AG09319 (cell line): ENCODE measurements around the gene DAAM2.

Experiments
- DNase-seq: peaks from one replicate; pipeline ENCODE4 v3.0.0-alpha.2; 2010; ENCODE audit warnings: low read depth; ENCODE audit errors: extremely low read depth
- TF ChIP-seq, protein P1 (sequence below): IDR thresholded peaks from 2 replicates; pipeline ENCODE4 v1.5.1; 2011; ENCODE audit warnings: low read depth, mild to moderate bottlenecking, inconsistent platforms, low read length, moderate library complexity

Gene DAAM2

DNA sequence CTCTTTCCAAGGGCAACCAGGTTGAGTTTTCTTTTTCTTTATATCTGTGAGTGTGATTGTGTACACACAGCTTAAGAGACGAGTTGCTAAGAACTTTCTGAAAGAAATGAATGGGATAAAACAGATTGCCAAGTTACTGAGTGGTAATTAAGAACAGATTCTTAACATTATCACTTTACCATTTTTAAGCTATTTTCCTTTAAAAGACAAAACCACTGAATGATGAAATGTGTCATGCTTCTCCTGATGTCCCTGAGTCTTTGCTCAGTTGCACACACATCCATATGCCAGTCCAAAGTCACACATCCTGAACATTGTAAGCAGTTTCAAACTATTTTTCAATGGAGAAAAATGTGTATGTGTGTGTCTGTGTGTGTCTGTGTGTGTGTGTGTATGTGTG, 5.5 kb upstream of the DAAM2 start:
- no peak for DNase-seq
- TF ChIP-seq, protein P1, sequence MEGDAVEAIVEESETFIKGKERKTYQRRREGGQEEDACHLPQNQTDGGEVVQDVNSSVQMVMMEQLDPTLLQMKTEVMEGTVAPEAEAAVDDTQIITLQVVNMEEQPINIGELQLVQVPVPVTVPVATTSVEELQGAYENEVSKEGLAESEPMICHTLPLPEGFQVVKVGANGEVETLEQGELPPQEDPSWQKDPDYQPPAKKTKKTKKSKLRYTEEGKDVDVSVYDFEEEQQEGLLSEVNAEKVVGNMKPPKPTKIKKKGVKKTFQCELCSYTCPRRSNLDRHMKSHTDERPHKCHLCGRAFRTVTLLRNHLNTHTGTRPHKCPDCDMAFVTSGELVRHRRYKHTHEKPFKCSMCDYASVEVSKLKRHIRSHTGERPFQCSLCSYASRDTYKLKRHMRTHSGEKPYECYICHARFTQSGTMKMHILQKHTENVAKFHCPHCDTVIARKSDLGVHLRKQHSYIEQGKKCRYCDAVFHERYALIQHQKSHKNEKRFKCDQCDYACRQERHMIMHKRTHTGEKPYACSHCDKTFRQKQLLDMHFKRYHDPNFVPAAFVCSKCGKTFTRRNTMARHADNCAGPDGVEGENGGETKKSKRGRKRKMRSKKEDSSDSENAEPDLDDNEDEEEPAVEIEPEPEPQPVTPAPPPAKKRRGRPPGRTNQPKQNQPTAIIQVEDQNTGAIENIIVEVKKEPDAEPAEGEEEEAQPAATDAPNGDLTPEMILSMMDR: no peak

DNA sequence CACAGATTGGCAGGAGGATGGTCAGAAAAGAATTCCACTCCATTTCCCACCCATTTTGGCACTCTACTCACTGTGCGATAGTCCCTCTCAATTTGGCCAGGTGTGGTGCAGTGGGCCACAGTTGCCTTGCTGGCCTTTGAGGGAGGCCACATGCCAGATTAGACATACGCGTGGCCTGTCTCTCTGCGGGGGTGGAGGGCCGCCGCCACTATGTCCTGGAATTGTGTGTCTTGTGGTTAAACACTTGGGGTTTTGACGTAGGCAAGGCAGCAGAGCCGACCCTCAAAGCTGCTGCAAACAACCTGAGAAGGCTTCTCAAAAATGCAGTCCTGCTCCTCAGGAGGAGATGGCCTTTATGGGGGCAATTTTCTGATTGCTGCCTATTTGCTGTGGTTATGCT, 4.9 kb upstream of the DAAM2 start:
- no peak for DNase-seq
- TF ChIP-seq, protein P1: no peak

DNA sequence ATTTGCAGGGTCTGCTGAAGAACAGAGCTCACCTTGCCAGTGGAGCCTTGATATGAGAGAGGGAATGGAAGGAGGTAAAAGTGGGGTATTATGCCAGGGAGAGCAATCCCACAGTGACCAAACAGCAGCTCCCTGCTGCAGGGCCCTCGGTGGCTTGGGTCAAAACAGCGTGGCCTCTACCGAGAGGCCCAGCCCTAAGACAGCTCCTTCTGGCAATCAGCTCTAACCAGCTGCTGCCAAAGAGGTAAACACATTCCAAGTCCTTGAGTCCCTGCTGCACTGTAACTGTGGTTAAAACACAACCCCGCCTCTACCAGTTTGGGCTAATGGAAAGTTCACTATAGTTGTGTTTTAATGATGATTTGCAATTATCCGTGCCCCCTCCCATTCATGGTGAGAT, 1.4 kb upstream of the DAAM2 start:
- DNase-seq: no peak
- TF ChIP-seq, protein P1: no peak

DNA sequence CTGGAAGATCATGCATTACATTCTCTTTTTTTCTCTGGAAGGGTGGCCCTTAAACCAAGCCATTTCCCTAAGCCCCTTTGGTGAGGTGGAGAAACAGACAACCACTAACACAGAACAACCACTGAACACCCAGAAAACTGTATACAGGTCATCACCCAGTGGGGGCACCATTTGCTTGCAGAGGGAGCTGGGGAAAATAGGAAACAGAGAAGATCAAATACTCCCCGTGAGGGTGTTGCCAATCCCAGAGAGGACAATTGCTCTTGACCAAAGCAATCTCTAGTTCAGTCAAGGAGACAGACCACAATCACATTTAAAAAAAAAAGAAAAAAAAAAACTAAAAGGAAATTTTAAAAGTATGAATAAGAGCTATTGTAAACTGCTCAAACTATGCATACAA, 865 bp upstream of the DAAM2 start:
- TF ChIP-seq, protein P1: peak; percentile 25
- no peak for DNase-seq

DNA sequence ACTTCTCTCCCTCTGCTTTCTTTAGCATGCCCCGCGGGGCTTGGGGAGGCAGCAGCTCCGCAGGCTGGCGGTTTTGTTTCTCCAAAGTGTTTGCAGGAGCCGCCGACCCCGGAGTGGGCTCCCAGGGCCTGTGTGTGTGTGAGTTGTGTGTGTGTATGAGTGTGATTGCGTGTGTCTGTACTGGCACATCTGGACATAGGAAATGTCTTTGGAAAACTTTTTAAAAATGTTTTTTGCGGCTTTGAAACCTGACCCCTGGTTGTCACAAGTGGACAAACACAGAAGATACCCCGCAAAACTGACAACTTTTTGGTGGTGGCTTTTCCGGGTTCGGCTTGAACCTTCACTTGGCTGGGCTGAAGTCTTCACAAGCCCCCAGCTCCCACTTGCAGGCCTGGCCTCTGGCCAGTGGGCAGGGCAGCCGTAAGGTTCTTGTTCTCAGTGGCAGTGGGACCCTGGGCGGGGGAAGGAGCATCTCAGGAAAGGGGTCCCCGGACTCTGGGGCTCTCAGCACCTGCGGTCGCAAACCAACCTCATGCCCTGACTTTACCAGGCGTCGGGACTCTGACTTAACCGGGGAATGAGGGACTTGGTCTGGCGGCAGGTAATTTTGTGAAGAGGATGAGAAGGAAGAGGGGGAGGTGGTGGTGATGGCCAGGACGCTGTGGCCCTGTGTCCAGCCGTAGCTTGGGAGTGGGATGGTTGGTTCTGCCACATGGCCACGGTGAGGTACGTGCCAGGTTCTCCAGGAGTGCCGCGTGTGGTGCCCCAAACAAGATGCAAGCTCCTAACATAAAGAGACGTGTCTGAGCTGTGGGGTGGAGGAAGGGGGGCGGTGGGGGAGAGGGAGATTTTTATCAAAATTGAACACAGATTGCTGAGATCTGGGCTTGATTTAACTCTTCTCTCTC, 619 bp downstream of the DAAM2 start:
- no peak for DNase-seq
- TF ChIP-seq, protein P1: no peak; the same call in 1 of the 2 replicates

DNA sequence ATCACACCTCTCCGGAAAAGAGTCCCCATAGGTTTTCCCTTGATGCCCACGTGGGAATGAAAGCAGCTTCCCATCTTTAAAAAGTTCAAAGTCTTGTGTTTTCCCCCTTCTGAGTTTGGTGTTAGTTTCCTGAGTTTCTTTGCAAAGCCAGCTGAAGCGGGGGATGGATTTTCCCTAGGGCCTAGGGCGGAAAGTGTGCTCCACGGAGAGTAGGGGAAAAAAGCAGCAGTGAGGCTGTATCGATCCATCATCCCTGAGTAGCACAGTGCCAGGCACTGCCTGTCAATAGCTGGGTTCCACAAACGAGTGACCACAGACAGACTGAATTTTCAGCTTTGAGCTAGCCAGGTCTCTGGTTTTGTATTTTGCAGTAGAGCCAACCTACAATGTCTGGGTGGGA, 1.3 kb downstream of the DAAM2 start:
- TF ChIP-seq, protein P1: no peak
- DNase-seq: no peak

DNA sequence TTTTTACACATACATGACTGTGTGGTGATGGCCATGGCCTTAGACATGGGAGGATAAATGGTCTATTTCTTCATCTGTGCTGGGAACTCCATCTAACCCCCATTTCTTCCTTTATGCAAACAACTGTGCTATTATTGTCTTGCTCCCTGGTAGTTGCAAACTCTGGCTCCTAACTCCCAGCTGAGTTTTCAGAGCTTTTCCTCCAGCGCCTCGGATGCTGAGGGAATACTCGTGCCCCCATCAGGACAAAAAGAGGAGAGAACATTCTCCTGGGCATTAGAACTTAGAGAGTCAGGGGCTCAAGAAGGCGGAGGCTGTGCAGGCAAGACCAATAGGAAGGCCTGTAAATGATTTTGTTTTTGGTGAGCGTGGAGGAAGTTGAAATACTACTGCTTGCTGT, 2.1 kb downstream of the DAAM2 start:
- TF ChIP-seq, protein P1: peak; percentile 9

More for the DNA sequence above, 2.1 kb downstream of the DAAM2 start:
- DNase-seq: no peak
